Glutamatergic neuron (in vitro differentiated cells): ENCODE data around the gene LDHAL6B. TPM values are rescaled to one million over a fixed set of nuclear protein-coding genes. Genes with fewer than 3 reads are reported as not detected.

Experiments used
- DNase-seq: peaks from one replicate; pipeline ENCODE4 v3.0.0; 2022
- H3K27ac Mint-ChIP-seq: one replicate; pipeline ENCODE4 v1.8.0; 2020; ENCODE audit warnings: mild to moderate bottlenecking, mixed read lengths, inconsistent platforms; ENCODE audit not compliant: unreplicated experiment
- H3K27me3 Mint-ChIP-seq: one replicate; pipeline ENCODE4 v1.8.0; 2020; ENCODE audit warnings: mild to moderate bottlenecking, moderate library complexity, mixed read lengths, inconsistent platforms; ENCODE audit not compliant: unreplicated experiment
- H3K36me3 Mint-ChIP-seq: one replicate; pipeline ENCODE4 v1.8.0; 2020; ENCODE audit warnings: mild to moderate bottlenecking, mixed read lengths, inconsistent platforms; ENCODE audit not compliant: unreplicated experiment
- H3K4me1 Mint-ChIP-seq: one replicate; pipeline ENCODE4 v1.8.0; 2020; ENCODE audit warnings: mild to moderate bottlenecking, low read depth, mixed read lengths, inconsistent platforms; ENCODE audit not compliant: unreplicated experiment
- H3K4me3 Mint-ChIP-seq: one replicate; pipeline ENCODE4 v1.8.0; 2020; ENCODE audit warnings: mild to moderate bottlenecking, mixed read lengths, inconsistent platforms; ENCODE audit not compliant: unreplicated experiment
- H3K9me3 Mint-ChIP-seq: one replicate; pipeline ENCODE4 v1.8.0; 2020; ENCODE audit warnings: mild to moderate bottlenecking, moderate library complexity, mixed read lengths, inconsistent platforms; ENCODE audit not compliant: unreplicated experiment
- total RNA-seq: library from RNA; stranded (reverse); fragmentation: NEBNext Ultra II Directional; extraction: Animal tissue kit (Norgen Biotek cat#: 25700); gene quantifications from one replicate; pipeline ENCODE4 v1.2.1, GENCODE V29; 2021; ENCODE audit not compliant: unreplicated experiment
- TF ChIP-seq, protein P1 (sequence below): fragments of 200-600 bp; sonication (generic); IDR thresholded peaks from one replicate; pipeline ENCODE4 v1.5.0; 2021; ENCODE audit not compliant: partially characterized antibody, unreplicated experiment

Gene LDHAL6B
- total RNA-seq, 1 donor from 2014 or later: not detected

DNA sequence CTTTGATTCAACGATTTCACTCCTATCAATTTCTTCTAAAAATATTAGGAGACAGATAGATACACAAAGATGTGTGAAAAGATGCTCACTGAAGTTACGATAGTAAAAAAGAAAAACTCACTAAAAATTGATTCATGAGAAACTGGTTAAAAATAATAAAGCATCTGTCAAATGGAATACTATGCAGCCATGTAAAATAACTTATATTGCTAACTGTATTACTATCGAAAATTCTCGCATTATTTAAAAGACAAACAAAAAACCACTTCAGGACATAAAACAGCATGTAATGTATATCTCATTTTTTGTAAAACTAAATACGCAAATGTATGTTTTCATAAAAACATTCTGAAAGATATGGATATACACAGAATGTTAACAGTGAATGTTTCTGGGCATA, 33.4 kb upstream of the LDHAL6B start:
- TF ChIP-seq, protein P1, sequence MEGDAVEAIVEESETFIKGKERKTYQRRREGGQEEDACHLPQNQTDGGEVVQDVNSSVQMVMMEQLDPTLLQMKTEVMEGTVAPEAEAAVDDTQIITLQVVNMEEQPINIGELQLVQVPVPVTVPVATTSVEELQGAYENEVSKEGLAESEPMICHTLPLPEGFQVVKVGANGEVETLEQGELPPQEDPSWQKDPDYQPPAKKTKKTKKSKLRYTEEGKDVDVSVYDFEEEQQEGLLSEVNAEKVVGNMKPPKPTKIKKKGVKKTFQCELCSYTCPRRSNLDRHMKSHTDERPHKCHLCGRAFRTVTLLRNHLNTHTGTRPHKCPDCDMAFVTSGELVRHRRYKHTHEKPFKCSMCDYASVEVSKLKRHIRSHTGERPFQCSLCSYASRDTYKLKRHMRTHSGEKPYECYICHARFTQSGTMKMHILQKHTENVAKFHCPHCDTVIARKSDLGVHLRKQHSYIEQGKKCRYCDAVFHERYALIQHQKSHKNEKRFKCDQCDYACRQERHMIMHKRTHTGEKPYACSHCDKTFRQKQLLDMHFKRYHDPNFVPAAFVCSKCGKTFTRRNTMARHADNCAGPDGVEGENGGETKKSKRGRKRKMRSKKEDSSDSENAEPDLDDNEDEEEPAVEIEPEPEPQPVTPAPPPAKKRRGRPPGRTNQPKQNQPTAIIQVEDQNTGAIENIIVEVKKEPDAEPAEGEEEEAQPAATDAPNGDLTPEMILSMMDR: no peak
- H3K9me3 Mint-ChIP-seq: peaks cover 1% of the 10 kb centered on the region
- H3K4me1 Mint-ChIP-seq: peaks cover 5% of the 10 kb centered on the region
- DNase-seq: no peak
- H3K4me3 Mint-ChIP-seq: no peak overlapping the region
- H3K36me3 Mint-ChIP-seq: no peaks in the 10 kb centered on the region
- H3K27ac Mint-ChIP-seq: no peak overlapping the region
- H3K27me3 Mint-ChIP-seq: no peaks in the 10 kb centered on the region

DNA sequence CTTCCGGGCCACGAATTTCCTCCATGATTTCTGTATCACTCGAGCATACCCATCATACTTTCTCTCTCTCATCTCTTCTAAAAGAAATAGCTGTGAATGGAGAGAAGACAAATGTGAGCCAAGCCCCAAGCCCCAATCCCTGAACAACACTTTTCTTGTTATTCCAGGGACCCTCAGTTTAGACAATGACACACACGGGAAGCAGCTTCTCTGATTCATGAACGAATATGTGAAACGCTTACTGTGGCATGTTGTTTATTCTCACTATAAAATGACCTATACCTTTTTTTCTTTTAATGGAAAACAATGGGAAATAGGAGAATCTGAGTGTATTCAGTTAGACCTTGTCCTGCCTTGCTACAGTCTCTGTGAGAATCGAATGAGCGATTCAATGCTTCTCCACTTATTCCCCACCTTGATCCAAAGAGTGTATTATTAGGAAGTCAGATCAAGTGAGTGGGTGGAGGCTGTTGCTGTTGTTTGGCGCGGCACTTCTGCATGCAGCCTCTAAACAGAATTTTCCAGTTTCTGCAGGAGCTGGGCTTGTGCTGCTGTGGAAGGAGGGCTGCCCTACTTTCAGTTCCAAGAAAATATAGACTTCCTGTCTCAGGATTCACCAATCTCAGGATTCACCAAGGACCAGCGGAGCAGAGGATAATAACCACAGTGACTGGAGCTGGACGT, 32.4 kb upstream of the LDHAL6B start:
- Mint-ChIP-seq H3K27me3 (no peaks in the 10 kb centered on the region), H3K27ac (no peak overlapping the region), H3K36me3 (peaks cover 5% of the 10 kb centered on the region), H3K4me3 (no peak overlapping the region), H3K4me1 (peaks cover 5% of the 10 kb centered on the region), H3K9me3 (peaks cover 1% of the 10 kb centered on the region)
- TF ChIP-seq, protein P1: no peak
- no peak for DNase-seq

- no peak overlapping the region for H3K27ac Mint-ChIP-seq
- DNase-seq: peak; percentile 57
- peaks cover 5% of the 10 kb centered on the region for H3K4me1 Mint-ChIP-seq
- no peaks in the 10 kb centered on the region for H3K27me3 Mint-ChIP-seq
- TF ChIP-seq, protein P1: peak; percentile 52
- no peak overlapping the region for H3K4me3 Mint-ChIP-seq
- peaks cover 1% of the 10 kb centered on the region for H3K9me3 Mint-ChIP-seq
- H3K36me3 Mint-ChIP-seq: peaks cover 6% of the 10 kb centered on the region
These were observed 31.5 kb upstream of the LDHAL6B start for GRCh38 chr15:59174835-59175831.

DNA sequence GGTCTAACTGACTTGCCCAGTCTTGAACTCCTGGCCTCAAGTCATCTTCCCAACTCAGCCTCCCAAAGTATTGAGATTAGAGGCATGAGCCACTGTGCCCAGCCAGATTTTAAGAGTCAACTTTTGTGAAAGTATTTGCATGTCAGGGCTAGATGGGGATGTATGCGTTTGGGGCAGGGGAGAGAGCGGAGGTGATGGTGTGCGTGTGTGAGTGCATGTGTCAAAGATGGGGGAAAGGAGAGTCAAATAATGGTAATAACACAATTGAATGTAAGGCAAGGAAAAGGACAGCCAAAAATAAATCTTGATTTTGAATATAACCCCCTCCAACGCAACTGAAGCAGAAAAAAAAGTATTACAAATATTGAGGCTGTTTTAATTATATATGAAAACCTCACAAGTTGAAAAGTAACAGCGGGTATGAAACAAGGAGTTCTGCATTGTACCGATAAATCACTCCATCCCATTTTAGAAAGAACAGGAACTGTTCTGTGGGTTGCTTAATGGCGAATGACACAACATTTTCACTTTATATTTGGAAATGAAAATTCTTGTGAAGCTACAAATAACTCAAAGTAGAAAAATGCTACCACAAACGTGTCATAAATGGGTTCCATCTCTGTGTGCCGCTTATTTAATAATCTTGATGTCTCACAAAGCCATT, 29.9 kb upstream of the LDHAL6B start:
- no peak overlapping the region for H3K4me3 Mint-ChIP-seq
- peaks cover 6% of the 10 kb centered on the region for H3K36me3 Mint-ChIP-seq
- peaks cover 1% of the 10 kb centered on the region for H3K9me3 Mint-ChIP-seq
- H3K27me3 Mint-ChIP-seq: no peaks in the 10 kb centered on the region
- peaks cover 5% of the 10 kb centered on the region for H3K4me1 Mint-ChIP-seq
- H3K27ac Mint-ChIP-seq: no peak overlapping the region
- DNase-seq: no peak
- TF ChIP-seq, protein P1: no peak
